HL-60/S4 (cell line): ENCODE measurements around the gene PROKR2.

Experiments
- in situ Hi-C: fragments of 300-500 bp; cut with MboI; formaldehyde crosslinking; loops from 2 replicates; pipeline ENCODE4 v1.14.3; 2022; ENCODE audit warnings: low sequenced_read_pairs

The PROKR2 gene

GRCh38 chr20:5316188-5317158 lies at the start of gene PROKR2:
TSS of gene PROKR2 (minus strand) at chr20:5316954. CDS start at chr20:5314369, 2,585 bp downstream.
- in situ Hi-C loops, result no loop called here

DNA sequence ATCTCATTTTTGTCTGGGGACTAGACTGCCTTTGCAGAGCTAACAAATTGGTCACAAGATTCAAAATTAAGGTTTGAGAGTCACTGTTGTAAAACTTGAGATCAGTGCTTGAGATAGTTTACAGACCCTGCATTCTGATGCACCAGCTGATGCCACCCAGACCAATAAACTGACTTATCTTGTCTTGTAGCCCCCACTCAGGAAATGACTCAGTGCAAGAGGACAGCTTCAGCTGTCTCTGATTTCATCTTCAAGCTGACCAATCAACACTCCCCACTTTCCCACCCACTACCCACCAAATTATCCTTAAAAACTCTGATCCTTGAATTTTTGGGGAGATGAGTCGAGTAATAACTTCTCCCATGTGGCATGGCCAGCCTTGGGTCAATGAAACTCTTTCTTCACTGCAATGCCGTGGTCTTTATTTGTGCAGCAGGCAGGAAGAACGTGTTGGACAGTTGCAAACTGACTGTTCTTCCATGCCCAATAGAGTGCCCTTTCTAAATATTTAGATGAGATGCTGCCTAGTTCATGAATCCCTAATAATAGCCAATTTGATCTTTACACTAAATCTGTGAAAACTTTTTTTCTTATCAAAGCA lies 48.3 kb upstream of the PROKR2 start:
- in situ Hi-C loops, result no loop called here

- in situ Hi-C loops, result no loop called here
These were observed 47.5 kb upstream of the PROKR2 start for GRCh38 chr20:5364136-5364821.

GRCh38 chr20:5362771-5363170 lies 46.0 kb upstream of the PROKR2 start:
- in situ Hi-C loops, result no loop called here

- in situ Hi-C loops, result no loop called here
These were observed 44.4 kb upstream of the PROKR2 start for GRCh38 chr20:5361176-5361575.

GRCh38 chr20:5357946-5358345 lies 41.2 kb upstream of the PROKR2 start:
- in situ Hi-C loops, result no loop called here

DNA sequence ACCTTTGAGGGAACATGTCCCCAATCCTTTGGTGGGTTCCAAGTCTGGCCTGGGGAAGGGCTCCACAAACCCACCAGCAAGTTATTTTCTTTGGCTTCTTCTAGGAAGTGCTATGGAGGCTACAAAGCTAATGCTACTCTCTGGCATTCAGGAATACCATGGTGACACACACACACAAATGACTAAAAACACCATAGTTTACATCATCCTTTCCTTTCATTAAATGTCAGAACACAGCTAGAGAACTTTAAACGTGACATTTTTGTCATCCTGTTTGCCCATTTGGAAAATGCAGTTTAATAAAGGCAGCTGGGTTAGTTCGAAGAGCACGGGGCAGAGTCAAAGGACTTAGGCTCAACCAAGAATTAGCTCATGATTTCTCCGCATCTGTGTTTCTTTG lies 40.2 kb upstream of the PROKR2 start:
- in situ Hi-C loops, result no loop called here

DNA sequence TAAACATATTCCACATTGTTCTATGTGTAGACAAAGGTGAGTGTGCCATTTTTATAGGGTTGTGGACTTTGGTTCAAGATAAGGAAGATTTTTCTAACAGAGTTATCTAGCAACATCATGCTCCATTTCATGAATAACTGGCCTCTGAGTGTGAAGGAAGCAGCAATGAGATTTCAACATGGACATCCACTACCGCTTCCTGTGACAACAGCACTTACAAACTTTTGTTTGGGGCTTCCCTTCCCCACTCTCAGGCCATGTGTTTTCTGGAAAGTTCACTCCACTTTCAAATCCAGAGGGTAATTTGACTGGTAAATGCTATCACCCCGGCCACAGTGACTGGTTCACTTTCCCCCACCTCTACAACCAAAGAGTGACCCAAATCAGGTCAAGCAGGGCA lies 38.1 kb upstream of the PROKR2 start:
- in situ Hi-C loops, result no loop called here

- in situ Hi-C loops, result no loop called here
These were observed 37.1 kb upstream of the PROKR2 start for GRCh38 chr20:5353624-5354496.

GRCh38 chr20:5349448-5349847 lies 32.7 kb upstream of the PROKR2 start:
- in situ Hi-C loops, result no loop called here

DNA sequence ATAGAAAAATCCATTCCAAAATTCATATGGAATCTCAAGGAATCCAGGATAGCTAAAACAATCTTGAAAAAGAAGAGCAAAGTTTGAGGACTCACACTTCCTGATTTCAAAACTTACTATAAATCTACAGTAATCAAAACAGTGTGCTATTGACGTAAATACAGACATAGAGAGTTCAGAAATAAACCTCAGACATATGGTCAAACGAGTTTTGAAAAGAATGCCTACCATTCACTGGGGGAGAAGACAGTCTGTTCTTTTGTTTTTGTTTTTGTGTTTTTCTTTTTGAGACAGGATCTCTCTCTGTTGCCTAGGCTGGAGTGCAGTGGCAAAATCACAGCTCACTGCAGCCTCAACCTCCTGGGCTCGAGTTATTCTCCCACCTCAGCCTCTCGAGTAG lies 25.3 kb upstream of the PROKR2 start:
- in situ Hi-C loops, result no loop called here

DNA sequence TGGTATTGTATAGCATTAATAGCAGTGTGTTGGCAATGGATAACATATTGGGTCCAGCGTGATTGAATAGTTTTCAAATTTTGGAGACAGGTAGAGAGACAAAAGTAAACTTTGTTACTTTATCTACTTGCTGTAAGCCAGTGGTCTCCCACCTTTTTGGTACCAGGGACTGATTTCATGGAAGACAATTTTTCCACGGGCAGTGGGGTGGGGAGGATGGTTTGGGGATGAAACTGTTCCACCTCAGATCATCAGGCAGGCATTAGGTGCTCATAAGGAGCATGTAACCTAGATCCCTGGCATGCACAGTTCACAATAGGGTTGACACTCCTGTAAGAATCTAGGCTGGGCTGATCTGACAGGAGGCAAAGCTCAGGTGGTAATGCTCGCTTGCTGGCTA lies 14.6 kb upstream of the PROKR2 start:
- in situ Hi-C loops, result no loop called here

DNA sequence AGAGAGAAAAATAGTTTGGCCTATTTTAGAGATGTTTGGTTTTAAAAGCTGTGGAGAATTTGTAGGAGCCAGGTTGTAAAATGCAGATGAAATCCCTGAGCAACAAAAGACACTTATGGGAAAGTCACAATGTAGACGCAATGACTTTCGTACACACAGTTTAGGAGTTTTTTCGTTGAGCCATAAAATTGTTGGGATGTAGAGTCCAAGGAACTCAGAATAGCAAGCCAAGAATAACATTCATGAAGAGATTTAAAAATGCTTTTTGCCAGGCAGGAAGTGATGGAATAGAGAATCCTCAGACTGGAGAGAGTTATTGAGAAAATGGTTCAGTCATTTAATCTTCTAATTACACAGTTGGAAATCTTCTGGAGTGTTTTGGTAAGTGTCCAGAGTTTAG lies 11.5 kb upstream of the PROKR2 start:
- in situ Hi-C loops, result no loop called here

- in situ Hi-C loops, result no loop called here
These were observed 10.6 kb upstream of the PROKR2 start for GRCh38 chr20:5327356-5327755.

DNA sequence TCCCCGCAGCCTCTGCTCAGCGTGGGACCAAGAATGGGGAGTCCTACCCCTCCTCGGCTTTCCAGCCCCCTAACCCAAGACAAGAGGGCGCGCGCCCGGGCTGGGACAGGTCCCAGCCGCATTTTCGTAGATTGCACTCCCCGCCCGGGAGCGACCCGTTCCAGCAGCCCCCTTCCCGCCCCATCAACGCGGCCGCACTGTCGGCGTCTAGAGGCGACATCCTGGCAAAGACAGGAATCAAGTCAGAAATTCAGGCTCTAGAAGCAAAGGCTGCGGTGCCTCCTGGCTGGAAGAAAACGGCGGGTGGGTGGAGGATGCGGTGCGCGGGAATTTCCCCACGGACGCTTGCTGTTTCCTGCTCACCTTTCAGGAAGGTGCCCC lies 957 bp downstream of the PROKR2 start:
- in situ Hi-C loops, result no loop called here

DNA sequence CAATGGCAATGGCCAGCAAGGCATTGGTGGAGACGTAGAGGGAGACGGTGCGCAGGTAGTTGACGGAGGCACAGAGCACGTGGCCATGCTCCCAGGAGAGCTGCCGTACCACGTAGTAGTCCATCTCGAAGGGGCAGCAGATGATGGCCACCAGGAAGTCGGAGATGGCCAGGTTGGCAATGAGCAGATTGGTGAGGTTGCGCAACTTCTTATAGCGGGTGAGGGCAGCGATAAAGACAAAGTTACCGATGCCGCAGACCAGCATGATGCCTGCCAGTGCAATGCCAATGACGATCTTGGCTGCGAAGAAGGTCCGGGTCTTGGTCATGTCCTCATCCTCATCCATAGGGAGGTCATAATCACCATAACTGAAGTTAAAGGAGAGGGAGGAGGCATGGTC lies 2.8 kb downstream of the PROKR2 start:
- in situ Hi-C loops, result no loop called here

DNA sequence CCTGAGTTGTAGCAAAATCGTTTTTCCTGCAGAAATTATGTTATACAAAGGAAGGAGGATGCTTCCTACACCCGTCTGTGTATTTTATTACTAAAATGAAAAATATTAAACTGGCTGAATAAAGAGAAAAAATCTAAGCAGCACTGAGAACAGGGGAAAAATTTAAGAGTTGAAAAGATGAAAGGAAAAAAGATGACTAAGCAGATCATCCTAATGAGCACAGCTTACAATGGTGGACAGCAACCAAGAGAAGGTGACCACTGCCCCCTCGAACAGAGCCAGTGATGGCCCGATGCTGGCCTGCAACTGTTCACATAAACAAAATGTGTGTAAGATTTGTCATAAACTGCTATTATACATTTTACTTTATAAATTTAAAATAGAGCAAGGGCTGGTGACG lies 4.2 kb downstream of the PROKR2 start:
- in situ Hi-C loops, result no loop called here

GRCh38 chr20:5309971-5310370 lies 6.8 kb downstream of the PROKR2 start:
- in situ Hi-C loops, result no loop called here

- in situ Hi-C loops, result no loop called here
These were observed 17.9 kb downstream of the PROKR2 start for GRCh38 chr20:5298811-5299210.

- in situ Hi-C loops, result no loop called here
These were observed 19.3 kb downstream of the PROKR2 start for GRCh38 chr20:5297280-5298004.
